HepG2 (cell line): ENCODE measurements around the gene MMP27.

Experiments used
- ASH2L ChIP-seq: fragments of 300-600, 200-600 bp; sonication (generic); IDR thresholded peaks from 2 replicates; pipeline ENCODE4 v1.7.0; 2017; ENCODE audit warnings: low read depth, mild to moderate bottlenecking, moderate library complexity, mixed read lengths, low read length; ENCODE audit not compliant: insufficient read length
- CTCF ChIP-seq: sonication (generic); formaldehyde crosslinking; IDR thresholded peaks from 2 replicates; pipeline ENCODE4 v1.5.0; 2020; ENCODE audit warnings: mild to moderate bottlenecking, missing genetic modification reagents, moderate library complexity
- EHMT2 ChIP-seq: fragments of 200-600 bp; sonication (generic); IDR thresholded peaks from 2 replicates; pipeline ENCODE4 v1.7.0; 2017; ENCODE audit warnings: antibody characterized with exemption, low read depth, low read length, borderline replicate concordance
- ETV6 ChIP-seq: sonication (generic); formaldehyde crosslinking; conservative IDR thresholded peaks from 2 replicates; pipeline ENCODE4 v1.4.0; 2020; ENCODE audit warnings: missing genetic modification reagents
- GPN1 ChIP-seq: sonication (generic); formaldehyde crosslinking; IDR thresholded peaks from 2 replicates; pipeline ENCODE4 v1.5.1; 2020; ENCODE audit warnings: missing genetic modification reagents, borderline replicate concordance
- HNRNPLL ChIP-seq: fragments of 200-400 bp; formaldehyde crosslinking; IDR thresholded peaks from 2 replicates; pipeline ENCODE4 v1.6.1; 2017; ENCODE audit warnings: mild to moderate bottlenecking, low read depth, low read length; ENCODE audit not compliant: poor library complexity, severe bottlenecking
- MIER2 ChIP-seq: IDR thresholded peaks from 2 replicates; pipeline ENCODE4 v1.6.1; 2016; ENCODE audit warnings: missing biosample characterization, missing genetic modification reagents
- MYC ChIP-seq: sonication (generic); formaldehyde crosslinking; IDR thresholded peaks from 2 replicates; pipeline ENCODE4 v1.9.0; 2021; ENCODE audit warnings: missing genetic modification reagents, borderline replicate concordance
- POLR2AphosphoS5 ChIP-seq: IDR thresholded peaks from 2 replicates; pipeline ENCODE4 v1.6.1; 2012; ENCODE audit warnings: low read depth, low read length
- SKI ChIP-seq: fragments of 450-650 bp; IDR thresholded peaks from one replicate; pipeline ENCODE4 v1.6.1; 2018; ENCODE audit warnings: mild to moderate bottlenecking; ENCODE audit not compliant: partially characterized antibody
- U2AF2 ChIP-seq: fragments of 200-400 bp; formaldehyde crosslinking; IDR thresholded peaks from 2 replicates; pipeline ENCODE4 v1.6.1; 2017; ENCODE audit warnings: low read depth, mild to moderate bottlenecking, low read length
- ZFP1 ChIP-seq: IDR thresholded peaks from 2 replicates; pipeline ENCODE4 v1.6.1; 2016
- ZHX1 ChIP-seq: sonication (generic); formaldehyde crosslinking; IDR thresholded peaks from 2 replicates; pipeline ENCODE4 v1.8.1; 2022; ENCODE audit warnings: low read depth, mild to moderate bottlenecking, missing genetic modification reagents
- ZNF800 ChIP-seq: sonication (generic); formaldehyde crosslinking; IDR thresholded peaks from 2 replicates; pipeline ENCODE4 v1.4.0; 2020; ENCODE audit warnings: missing genetic modification reagents

GRCh38 chr11:102751673-102752072, 46.1 kb upstream of the MMP27 start:
- TF ChIP-seq U2AF2 (no peak), ZFP1 (CRISPR knock-in tag) (no peak), ZNF800 (CRISPR knock-in tag) (no peak), CTCF (CRISPR knock-in tag) (no peak), EHMT2 (no peak), ASH2L (no peak), MYC (CRISPR knock-in tag) (no peak), ZHX1 (no peak), SKI (no peak), POLR2AphosphoS5 (no peak), ETV6 (CRISPR knock-in tag) (no peak), MIER2 (CRISPR knock-in tag) (no peak), GPN1 (no peak), HNRNPLL (no peak)
